NT2/D1 (cell line): Measurements from ENCODE around the gene RASSF1.
A peak's percentile ranks its signal among the peaks of the same experiment; 100 is the strongest.

ENCODE experiments used
- DNase-seq: peaks from one replicate; pipeline ENCODE4 v3.0.0-alpha.2; 2011; ENCODE audit warnings: low read depth, low spot score
- H3K27me3 ChIP-seq: 2 replicates; pipeline ENCODE4 v1.6.0; 2011; ENCODE audit warnings: mild to moderate bottlenecking; ENCODE audit not compliant: insufficient read length, insufficient read depth
- H3K36me3 ChIP-seq: 2 replicates; pipeline ENCODE4 v1.6.1; 2011; ENCODE audit warnings: mild to moderate bottlenecking, low read length, mixed read lengths; ENCODE audit not compliant: insufficient read depth, insufficient read length
- H3K4me1 ChIP-seq: 2 replicates; pipeline ENCODE4 v1.5.1; 2011; ENCODE audit not compliant: insufficient read depth, insufficient read length
- H3K4me3 ChIP-seq: 2 replicates; pipeline ENCODE4 v1.5.1; 2011; ENCODE audit warnings: low read depth; ENCODE audit not compliant: insufficient read length
- H3K9ac ChIP-seq: 2 replicates; pipeline ENCODE4 v1.6.0; 2011; ENCODE audit warnings: low read depth; ENCODE audit not compliant: insufficient read length
- H3K9me3 ChIP-seq: 2 replicates; pipeline ENCODE4 v1.5.1; 2011; ENCODE audit warnings: mild to moderate bottlenecking, low read length; ENCODE audit not compliant: insufficient read depth
- SUZ12 ChIP-seq: IDR thresholded peaks from 2 replicates; pipeline ENCODE4 v1.6.1; 2011; ENCODE audit not compliant: insufficient read length, insufficient read depth; ENCODE audit errors: extremely low read depth
- YY1 ChIP-seq: IDR thresholded peaks from 2 replicates; pipeline ENCODE4 v1.6.1; 2011; ENCODE audit not compliant: insufficient read length, insufficient read depth
- ZNF274 ChIP-seq: IDR thresholded peaks from 2 replicates; pipeline ENCODE4 v1.6.1; 2011; ENCODE audit warnings: mild to moderate bottlenecking, low read depth, low read length

Gene RASSF1

GRCh38 chr3:50341996-50342650 is 1.5 kb upstream of the RASSF1 start:
- DNase-seq = no peak
- no peak for TF ChIP-seq YY1
- no peak for TF ChIP-seq SUZ12
- TF ChIP-seq ZNF274 = no peak
- Histone ChIP-seq H3K9me3 (no peaks in the 10 kb centered on the region), H3K36me3 (no peaks in the 10 kb centered on the region), H3K4me3 (no peak overlapping the region), H3K27me3 (peaks cover 40% of the 10 kb centered on the region), H3K4me1 (peaks cover 18% of the 10 kb centered on the region), H3K9ac (peak overlapping the region; percentile 44)

GRCh38 chr3:50341537-50341936 is 901 bp upstream of the RASSF1 start:
- Histone ChIP-seq H3K27me3 (peaks cover 40% of the 10 kb centered on the region), H3K4me3 (no peak overlapping the region), H3K9me3 (no peaks in the 10 kb centered on the region), H3K4me1 (peaks cover 18% of the 10 kb centered on the region), H3K36me3 (peaks cover 1% of the 10 kb centered on the region), H3K9ac (no peak overlapping the region)
- TF ChIP-seq ZNF274 (no peak), YY1 (no peak), SUZ12 (no peak)
- DNase-seq = no peak

GRCh38 chr3:50340147-50340447 is 539 bp downstream of the RASSF1 start:
- TF ChIP-seq SUZ12 = no peak
- TF ChIP-seq ZNF274 = no peak
- TF ChIP-seq YY1 = no peak
- peaks cover 16% of the 10 kb centered on the region for H3K36me3 ChIP-seq
- H3K9me3 ChIP-seq = no peaks in the 10 kb centered on the region
- no peak overlapping the region for H3K9ac ChIP-seq
- DNase-seq = no peak
- H3K27me3 ChIP-seq = peaks cover 29% of the 10 kb centered on the region
- no peak overlapping the region for H3K4me3 ChIP-seq
- peaks cover 15% of the 10 kb centered on the region for H3K4me1 ChIP-seq

- peaks cover 24% of the 10 kb centered on the region for H3K27me3 ChIP-seq
- no peaks in the 10 kb centered on the region for H3K9me3 ChIP-seq
- H3K4me3 ChIP-seq = no peak overlapping the region
- no peak for DNase-seq
- peaks cover 14% of the 10 kb centered on the region for H3K4me1 ChIP-seq
- no peak overlapping the region for H3K9ac ChIP-seq
- TF ChIP-seq ZNF274 (no peak), SUZ12 (no peak), YY1 (no peak)
- peaks cover 19% of the 10 kb centered on the region for H3K36me3 ChIP-seq
Observed at GRCh38 chr3:50339485-50340146, 1.0 kb downstream of the RASSF1 start.

- no peak overlapping the region for H3K9ac ChIP-seq
- TF ChIP-seq YY1 (no peak), ZNF274 (no peak), SUZ12 (no peak)
- H3K4me1 ChIP-seq = peaks cover 14% of the 10 kb centered on the region
- no peak for DNase-seq
- H3K4me3 ChIP-seq = no peak overlapping the region
- peaks cover 21% of the 10 kb centered on the region for H3K27me3 ChIP-seq
- H3K9me3 ChIP-seq = no peaks in the 10 kb centered on the region
- H3K36me3 ChIP-seq = peaks cover 26% of the 10 kb centered on the region
Observed at GRCh38 chr3:50338965-50339364, 1.7 kb downstream of the RASSF1 start.

- Histone ChIP-seq H3K27me3 (peaks cover 11% of the 10 kb centered on the region), H3K9ac (peak overlapping the region; percentile 98), H3K4me1 (peaks cover 10% of the 10 kb centered on the region), H3K9me3 (no peaks in the 10 kb centered on the region), H3K36me3 (peaks cover 41% of the 10 kb centered on the region), H3K4me3 (peak overlapping the region; percentile 96)
- TF ChIP-seq SUZ12 (no peak), ZNF274 (no peak), YY1 (no peak)
- DNase-seq = peak; percentile 99
Observed at GRCh38 chr3:50337175-50337861, 3.3 kb downstream of the RASSF1 start.
